Activated T-cell treated with anti-CD3 and anti-CD28 coated beads, Interleukin-2, amount 50 U/mL, for 4 hours (primary cell): ENCODE measurements around the gene P2RY10. TPM values are rescaled to one million over a fixed set of nuclear protein-coding genes. Genes with fewer than 3 reads are reported as not detected.

Experiments
- ATAC-seq, 2 donors: fragments of 200-7000 bp; cut with Tn5 transposase; one replicate each; pipeline ENCODE4 v1.10.0; 2021
- DNase-seq: peaks from one replicate; pipeline ENCODE4 v3.0.0-alpha.2; 2020
- H3K27me3 Mint-ChIP-seq: one replicate; pipeline ENCODE4 v1.8.0; 2021; ENCODE audit warnings: low read depth, mixed read lengths
- H3K36me3 Mint-ChIP-seq: one replicate; pipeline ENCODE4 v1.8.0; 2022; ENCODE audit warnings: mixed read lengths; ENCODE audit not compliant: insufficient read depth
- H3K4me1 Mint-ChIP-seq: one replicate; pipeline ENCODE4 v1.8.0; 2021; ENCODE audit warnings: low read depth, mixed read lengths
- H3K4me3 Mint-ChIP-seq: one replicate; pipeline ENCODE4 v1.8.0; 2021; ENCODE audit warnings: mild to moderate bottlenecking, moderate library complexity, mixed read lengths
- H3K9me3 Mint-ChIP-seq: one replicate; pipeline ENCODE4 v1.8.0; 2021; ENCODE audit warnings: mixed read lengths
- total RNA-seq, 3 donors: library from RNA; stranded (reverse); gene quantifications; one replicate each; pipeline ENCODE4 v1.2.1, GENCODE V29; 2021

P2RY10 gene
- total RNA-seq, result 10 to 100 TPM in 2 of 3 donors, 1 to 10 TPM in 1; 9.6 to 12.7 (median 12.7) TPM

- peak; percentile 75 to 79 for ATAC-seq
- no peaks in the 10 kb centered on the region for H3K9me3 Mint-ChIP-seq
- H3K4me1 Mint-ChIP-seq, result peaks cover 57% of the 10 kb centered on the region
- H3K4me3 Mint-ChIP-seq, result peak within 1 kb of the TSS; percentile 90
- H3K27me3 Mint-ChIP-seq, result no peaks in the 10 kb centered on the region
- DNase-seq, result no peak
- H3K36me3 Mint-ChIP-seq, result peaks cover 3% of the 10 kb centered on the region
Measured at GRCh38 chrX:78945186-78945912, at the start of gene P2RY10. Gene P2RY10, plus strand, starts transcription at chrX:78945391. Its CDS starts 15,130 bp downstream, at chrX:78960521.

- H3K4me3 Mint-ChIP-seq, result no peak overlapping the region
- H3K9me3 Mint-ChIP-seq, result peaks cover 4% of the 10 kb centered on the region
- no peaks in the 10 kb centered on the region for H3K36me3 Mint-ChIP-seq
- no peak for ATAC-seq
- no peaks in the 10 kb centered on the region for H3K27me3 Mint-ChIP-seq
- no peak for DNase-seq
- peaks cover 9% of the 10 kb centered on the region for H3K4me1 Mint-ChIP-seq
Measured at GRCh38 chrX:78922754-78923153, 22.4 kb upstream of the P2RY10 start.

GRCh38 chrX:78923198-78924015, 21.8 kb upstream of the P2RY10 start:
- H3K27me3 Mint-ChIP-seq, result no peaks in the 10 kb centered on the region
- peaks cover 4% of the 10 kb centered on the region for H3K9me3 Mint-ChIP-seq
- ATAC-seq, result peak in 1 of 2 donors; percentile 32
- DNase-seq, result no peak
- peaks cover 9% of the 10 kb centered on the region for H3K4me1 Mint-ChIP-seq
- no peaks in the 10 kb centered on the region for H3K36me3 Mint-ChIP-seq
- H3K4me3 Mint-ChIP-seq, result no peak overlapping the region

- ATAC-seq (no peak), DNase-seq (no peak)
- no peaks in the 10 kb centered on the region for H3K27me3 Mint-ChIP-seq
- no peaks in the 10 kb centered on the region for H3K4me1 Mint-ChIP-seq
- no peak overlapping the region for H3K4me3 Mint-ChIP-seq
- H3K9me3 Mint-ChIP-seq, result no peaks in the 10 kb centered on the region
- no peaks in the 10 kb centered on the region for H3K36me3 Mint-ChIP-seq
Measured at GRCh38 chrX:78931814-78932213, 13.4 kb upstream of the P2RY10 start.

GRCh38 chrX:78934866-78935265, 10.3 kb upstream of the P2RY10 start:
- no peak overlapping the region for H3K4me3 Mint-ChIP-seq
- no peak for ATAC-seq
- no peaks in the 10 kb centered on the region for H3K36me3 Mint-ChIP-seq
- H3K27me3 Mint-ChIP-seq, result no peaks in the 10 kb centered on the region
- H3K9me3 Mint-ChIP-seq, result no peaks in the 10 kb centered on the region
- DNase-seq, result no peak
- H3K4me1 Mint-ChIP-seq, result no peaks in the 10 kb centered on the region

- Mint-ChIP-seq H3K36me3 (no peaks in the 10 kb centered on the region), H3K27me3 (no peaks in the 10 kb centered on the region)
- no peak for DNase-seq
Measured at GRCh38 chrX:78944351-78944750, 840 bp upstream of the P2RY10 start.

GRCh38 chrX:78946178-78946931, 1.2 kb downstream of the P2RY10 start:
- H3K27me3 Mint-ChIP-seq, result no peaks in the 10 kb centered on the region
- ATAC-seq (peak; percentile 56 to 58), DNase-seq (no peak)
- peaks cover 66% of the 10 kb centered on the region for H3K4me1 Mint-ChIP-seq
- H3K36me3 Mint-ChIP-seq, result peaks cover 3% of the 10 kb centered on the region
- no peaks in the 10 kb centered on the region for H3K9me3 Mint-ChIP-seq
- H3K4me3 Mint-ChIP-seq, result peak overlapping the region; percentile 90

More at GRCh38 chrX:78944351-78944750, 840 bp upstream of the P2RY10 start:
- Mint-ChIP-seq H3K4me3 (peak overlapping the region; percentile 90), H3K4me1 (peaks cover 49% of the 10 kb centered on the region), H3K9me3 (no peaks in the 10 kb centered on the region)
- peak; percentile 13 to 21 for ATAC-seq

GRCh38 chrX:78950009-78950835, 5.0 kb downstream of the P2RY10 start:
- DNase-seq (no peak), ATAC-seq (no peak)
- Mint-ChIP-seq H3K4me3 (peak overlapping the region; percentile 90), H3K9me3 (no peaks in the 10 kb centered on the region), H3K27me3 (no peaks in the 10 kb centered on the region), H3K4me1 (peaks cover 66% of the 10 kb centered on the region), H3K36me3 (peaks cover 28% of the 10 kb centered on the region)

- no peak overlapping the region for H3K4me3 Mint-ChIP-seq
Measured at GRCh38 chrX:78957049-78957767, 12.0 kb downstream of the P2RY10 start.

GRCh38 chrX:78957768-78958130, 12.6 kb downstream of the P2RY10 start:
- peaks cover 67% of the 10 kb centered on the region for H3K4me1 Mint-ChIP-seq

More at GRCh38 chrX:78957049-78957767, 12.0 kb downstream of the P2RY10 start:
- H3K4me1 Mint-ChIP-seq, result peaks cover 70% of the 10 kb centered on the region
- ATAC-seq, result no peak
- H3K36me3 Mint-ChIP-seq, result peaks cover 52% of the 10 kb centered on the region
- no peaks in the 10 kb centered on the region for H3K27me3 Mint-ChIP-seq
- H3K9me3 Mint-ChIP-seq, result peaks cover 7% of the 10 kb centered on the region
- DNase-seq, result no peak

GRCh38 chrX:78958419-78959116, 13.4 kb downstream of the P2RY10 start:
- no peak for DNase-seq
- peaks cover 7% of the 10 kb centered on the region for H3K9me3 Mint-ChIP-seq
- H3K4me3 Mint-ChIP-seq, result no peak overlapping the region
- H3K36me3 Mint-ChIP-seq, result peaks cover 52% of the 10 kb centered on the region
- no peaks in the 10 kb centered on the region for H3K27me3 Mint-ChIP-seq
- H3K4me1 Mint-ChIP-seq, result peaks cover 68% of the 10 kb centered on the region
- ATAC-seq, result no peak

More at GRCh38 chrX:78957768-78958130, 12.6 kb downstream of the P2RY10 start:
- ATAC-seq (no peak), DNase-seq (no peak)
- peaks cover 7% of the 10 kb centered on the region for H3K9me3 Mint-ChIP-seq
- H3K27me3 Mint-ChIP-seq, result no peaks in the 10 kb centered on the region
- peak overlapping the region; percentile 16 for H3K4me3 Mint-ChIP-seq
- H3K36me3 Mint-ChIP-seq, result peaks cover 50% of the 10 kb centered on the region

- Mint-ChIP-seq H3K9me3 (peaks cover 7% of the 10 kb centered on the region), H3K27me3 (no peaks in the 10 kb centered on the region), H3K4me3 (no peak overlapping the region), H3K4me1 (peaks cover 60% of the 10 kb centered on the region), H3K36me3 (peaks cover 46% of the 10 kb centered on the region)
- no peak for ATAC-seq
- no peak for DNase-seq
Measured at GRCh38 chrX:78960888-78961287, 15.7 kb downstream of the P2RY10 start.
